Right lobe of liver (tissue), 4 donors: Measurements from ENCODE around the gene FGA.

Experiments
- CTCF ChIP-seq, 4 donors: fragments of 200-600 bp in 3 of 4; fragments of 450-650 bp in 1 of 4; IDR thresholded peaks; one replicate each; pipeline versions ENCODE4 v1.5.1 to v1.8.0; 2016 to 2022; ENCODE audit warnings: antibody characterized with exemption in 4 of 4, mild to moderate bottlenecking in 2 of 4
- POLR2A ChIP-seq: fragments of 450-650 bp; IDR thresholded peaks from one replicate; pipeline ENCODE4 v1.6.1; 2017; ENCODE audit warnings: antibody characterized with exemption, mild to moderate bottlenecking
- donor health status: DM: no; HTN: no; CAD: no.
- donor health status: DM: no; HTN: no; CAD: no.
- donor health status: DM: no; HTN: yes; CAD: no.

DNA sequence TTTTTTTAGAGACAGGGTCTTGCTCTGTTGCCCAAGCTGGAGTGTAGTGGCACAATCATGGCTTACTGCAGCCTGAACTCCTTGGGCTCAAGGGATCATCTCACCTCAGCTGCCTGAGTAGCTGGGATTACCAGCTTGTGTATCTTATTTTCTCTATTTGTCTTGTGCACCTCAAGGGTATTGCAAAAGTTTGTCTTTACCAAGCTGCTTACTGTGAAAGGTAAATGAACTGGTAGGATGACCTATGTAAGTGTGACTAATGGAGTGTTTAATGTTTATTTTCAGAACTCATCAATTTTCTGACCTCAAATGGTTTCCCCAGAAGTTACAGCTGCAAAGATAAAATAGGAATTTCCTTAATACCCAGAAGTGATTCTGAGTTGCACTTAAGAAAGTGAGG lies 5.3 kb upstream of the FGA start:
- TF ChIP-seq CTCF (IDR thresholded peaks at IDR 0.05), result no peak
- TF ChIP-seq POLR2A, result no peak
